ENCODE data around the gene TEDDM1. TPM values are rescaled to one million over a fixed set of nuclear protein-coding genes. Genes with fewer than 3 reads are reported as not detected.

TEDDM1 gene
- total RNA-seq, 6 experiments from 2014 or later = not detected

DNA sequence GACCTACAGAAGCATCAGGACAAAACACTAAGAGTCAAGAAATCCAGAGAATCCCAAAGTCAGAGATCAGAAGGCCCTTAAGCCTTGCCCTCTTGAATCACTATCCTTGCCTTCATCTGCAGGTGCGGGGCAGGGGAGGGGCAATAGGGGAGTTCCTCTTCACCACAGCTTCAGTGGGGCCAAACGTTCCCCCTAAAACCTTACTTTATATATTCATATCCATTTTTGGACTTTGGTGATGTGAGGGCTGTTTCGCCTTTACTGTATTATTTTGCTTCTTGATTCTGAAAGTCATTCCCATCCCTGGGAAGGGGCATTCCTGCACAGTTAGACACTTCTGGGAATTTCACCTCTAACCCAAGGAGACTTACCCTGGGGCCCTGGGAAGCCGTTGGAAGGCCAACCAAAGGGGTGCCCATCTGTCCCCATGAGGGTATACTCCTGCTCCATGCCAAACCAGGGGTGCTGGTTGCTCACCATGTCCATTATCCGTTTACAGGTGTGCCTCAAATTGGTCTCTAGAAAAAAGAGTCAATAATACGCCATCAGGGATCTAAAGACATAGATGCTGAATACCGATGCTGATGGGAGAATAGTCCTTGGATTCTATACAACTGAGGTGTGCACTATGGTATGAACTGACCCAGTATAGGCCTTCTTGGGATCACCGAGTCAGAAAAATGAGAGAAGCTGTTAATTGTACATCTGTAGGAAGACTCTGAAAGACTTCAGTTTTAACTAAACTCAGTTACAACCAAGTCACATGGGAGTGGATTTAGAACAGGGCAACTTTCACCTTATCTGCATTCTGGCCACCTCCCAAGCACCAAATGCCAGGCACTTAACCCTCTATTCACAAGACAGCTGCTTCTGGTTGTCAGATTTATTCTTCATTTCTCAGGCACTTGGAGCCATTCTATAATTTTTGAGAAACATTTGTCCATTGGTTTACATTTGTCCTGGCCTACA is 14.3 kb downstream of the TEDDM1 start:
- Histone ChIP-seq H3K27ac (no peak overlapping the region), H3K9me3 (no peaks in the 10 kb centered on the region), H3K4me3 (no peak overlapping the region), H3K36me3 (peaks cover 13 to 67% (median 52%) of the 10 kb centered on the region in 4 donors), H3K27me3 (no peaks in the 10 kb centered on the region), H3K4me1 (peaks cover 0 to 26% (median 2%) of the 10 kb centered on the region in 4 donors)
- TF ChIP-seq POLR2A (IDR thresholded peaks at IDR 0.05) = peak; percentile 8
- TF ChIP-seq CTCF (IDR thresholded peaks at IDR 0.05) = no peak
- 94% methylated on average over 6 of the region's 8 CpGs for WGBS (ENCODE audit: insufficient coverage, low coverage, low lambda C conversion rate, missing lambda C conversion rate)
- intact Hi-C loops (cut with DNase I) = no loop called here
- ATAC-seq (no peak), DNase-seq (no peak)

GRCh38 chr1:182384387-182384960 is 16.0 kb downstream of the TEDDM1 start:
- Histone ChIP-seq H3K36me3 (peaks cover 13 to 67% (median 52%) of the 10 kb centered on the region in 4 donors), H3K4me3 (no peak overlapping the region), H3K27me3 (no peaks in the 10 kb centered on the region), H3K9me3 (no peaks in the 10 kb centered on the region), H3K27ac (no peak overlapping the region), H3K4me1 (peaks cover 0 to 25% (median 2%) of the 10 kb centered on the region in 4 donors)
- DNase-seq (no peak), ATAC-seq (peak in 1 of 4 donors; percentile 2)
- TF ChIP-seq CTCF (IDR thresholded peaks at IDR 0.05) (no peak), POLR2A (IDR thresholded peaks at IDR 0.05) (no peak)
- WGBS (ENCODE audit: insufficient coverage, low coverage, low lambda C conversion rate, missing lambda C conversion rate) = 81% methylated on average over 8 of the region's 19 CpGs
- intact Hi-C loops (cut with DNase I) = no loop called here

- DNase-seq = no peak
- WGBS (ENCODE audit: insufficient coverage, low coverage, low lambda C conversion rate, missing lambda C conversion rate) = 80% methylated on average over 7 of the region's 7 CpGs
These were observed 16.5 kb downstream of the TEDDM1 start for GRCh38 chr1:182383934-182384333.

More at GRCh38 chr1:182383934-182384333, 16.5 kb downstream of the TEDDM1 start:
- no peaks in the 10 kb centered on the region for H3K9me3 ChIP-seq
- intact Hi-C loops (cut with DNase I) = no loop called here
- no peaks in the 10 kb centered on the region for H3K27me3 ChIP-seq
- H3K27ac ChIP-seq = no peak overlapping the region
- peaks cover 13 to 67% (median 52%) of the 10 kb centered on the region in 4 donors for H3K36me3 ChIP-seq
- TF ChIP-seq POLR2A (IDR thresholded peaks at IDR 0.05) (no peak), CTCF (IDR thresholded peaks at IDR 0.05) (no peak)
- no peak overlapping the region for H3K4me3 ChIP-seq
- peak in 1 of 4 donors; percentile 4 for ATAC-seq
- peaks cover 0 to 20% (median 2%) of the 10 kb centered on the region in 4 donors for H3K4me1 ChIP-seq

All from right lobe of liver (tissue), 6 donors.